Glomerular endothelial cell (primary cell): ENCODE measurements around the gene ZPR1. TPM values are rescaled to one million over a fixed set of nuclear protein-coding genes. Genes with fewer than 3 reads are reported as not detected.
"Not testable (repeated sequence)": the region's sequence is repeated elsewhere in the genome, so short reads cannot be mapped to it uniquely, and the experiment has no call there.

ENCODE experiments used
- DNase-seq: peaks from one replicate; pipeline ENCODE4 v3.0.0-alpha.2; 2011; ENCODE audit warnings: low read depth, low spot score; ENCODE audit errors: extremely low read depth
- total RNA-seq: library from RNA; depleted of rRNA; stranded (reverse); fragments of >200 nt; gene quantifications from 2 replicates; pipeline ENCODE4 v1.2.3, GENCODE V29; 2015

The ZPR1 gene
- total RNA-seq, 1 donor from 2014 or later = 50.9 TPM

- no peak for DNase-seq
Measured at GRCh38 chr11:116825434-116825833, 37.6 kb upstream of the ZPR1 start.

- no peak for DNase-seq
Measured at GRCh38 chr11:116823031-116823843, 35.4 kb upstream of the ZPR1 start, which contains the start of gene APOA4. Gene APOA4, minus strand, starts transcription at chr11:116823304. Its CDS starts 113 bp downstream, at chr11:116823191.

GRCh38 chr11:116822575-116822974, 34.8 kb upstream of the ZPR1 start:
- no peak for DNase-seq

- no peak for DNase-seq
Measured at GRCh38 chr11:116821050-116821918, 33.5 kb upstream of the ZPR1 start.

GRCh38 chr11:116819049-116819448, 31.2 kb upstream of the ZPR1 start:
- no peak for DNase-seq

- DNase-seq = no peak
Measured at GRCh38 chr11:116814502-116814901, 26.7 kb upstream of the ZPR1 start.

- DNase-seq = no peak
Measured at GRCh38 chr11:116813781-116814471, 26.1 kb upstream of the ZPR1 start.

- DNase-seq = no peak
Measured at GRCh38 chr11:116813170-116813569, 25.3 kb upstream of the ZPR1 start.

- DNase-seq = no peak
Measured at GRCh38 chr11:116812109-116812508, 24.3 kb upstream of the ZPR1 start.

- DNase-seq = no peak
Measured at GRCh38 chr11:116811194-116811593, 23.4 kb upstream of the ZPR1 start.

GRCh38 chr11:116808262-116809175, 20.7 kb upstream of the ZPR1 start:
- DNase-seq = no peak

GRCh38 chr11:116807601-116808261, 19.9 kb upstream of the ZPR1 start:
- DNase-seq = no peak

- no peak for DNase-seq
Measured at GRCh38 chr11:116804001-116804400, 16.2 kb upstream of the ZPR1 start.

- DNase-seq = not testable (repeated sequence)
Measured at GRCh38 chr11:116801662-116802061, 13.8 kb upstream of the ZPR1 start.

- DNase-seq = no peak
Measured at GRCh38 chr11:116800610-116801009, 12.8 kb upstream of the ZPR1 start.

GRCh38 chr11:116798368-116798767, 10.5 kb upstream of the ZPR1 start:
- DNase-seq = no peak

- no peak for DNase-seq
Measured at GRCh38 chr11:116797816-116798215, 10.0 kb upstream of the ZPR1 start.

- DNase-seq = no peak
Measured at GRCh38 chr11:116796548-116796947, 8.7 kb upstream of the ZPR1 start.

GRCh38 chr11:116794851-116795250, 7.0 kb upstream of the ZPR1 start:
- DNase-seq = no peak

- DNase-seq = no peak
Measured at GRCh38 chr11:116793772-116794097, 5.9 kb upstream of the ZPR1 start.
